ENCODE results near the gene KIF16B.

The KIF16B gene

DNA sequence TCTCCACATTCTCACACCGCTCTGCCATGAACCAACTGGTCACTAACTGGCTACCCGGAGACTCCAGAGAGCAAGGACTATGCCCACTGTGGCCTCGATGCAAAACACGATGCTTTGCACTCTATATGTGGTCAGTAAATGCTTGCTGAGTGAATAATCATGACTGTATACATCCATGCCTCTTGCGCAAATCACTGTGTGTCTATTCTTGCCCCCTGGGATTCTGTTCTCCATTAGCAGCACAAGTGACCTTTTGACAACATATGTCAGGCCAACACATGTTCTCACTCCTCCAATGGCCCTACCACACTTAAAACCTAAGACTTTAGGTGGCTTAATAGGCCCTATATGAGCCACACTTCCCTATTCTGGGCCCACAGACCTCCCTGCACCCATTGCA lies 16.9 kb downstream of the KIF16B start:
- TF ChIP-seq, protein P1, sequence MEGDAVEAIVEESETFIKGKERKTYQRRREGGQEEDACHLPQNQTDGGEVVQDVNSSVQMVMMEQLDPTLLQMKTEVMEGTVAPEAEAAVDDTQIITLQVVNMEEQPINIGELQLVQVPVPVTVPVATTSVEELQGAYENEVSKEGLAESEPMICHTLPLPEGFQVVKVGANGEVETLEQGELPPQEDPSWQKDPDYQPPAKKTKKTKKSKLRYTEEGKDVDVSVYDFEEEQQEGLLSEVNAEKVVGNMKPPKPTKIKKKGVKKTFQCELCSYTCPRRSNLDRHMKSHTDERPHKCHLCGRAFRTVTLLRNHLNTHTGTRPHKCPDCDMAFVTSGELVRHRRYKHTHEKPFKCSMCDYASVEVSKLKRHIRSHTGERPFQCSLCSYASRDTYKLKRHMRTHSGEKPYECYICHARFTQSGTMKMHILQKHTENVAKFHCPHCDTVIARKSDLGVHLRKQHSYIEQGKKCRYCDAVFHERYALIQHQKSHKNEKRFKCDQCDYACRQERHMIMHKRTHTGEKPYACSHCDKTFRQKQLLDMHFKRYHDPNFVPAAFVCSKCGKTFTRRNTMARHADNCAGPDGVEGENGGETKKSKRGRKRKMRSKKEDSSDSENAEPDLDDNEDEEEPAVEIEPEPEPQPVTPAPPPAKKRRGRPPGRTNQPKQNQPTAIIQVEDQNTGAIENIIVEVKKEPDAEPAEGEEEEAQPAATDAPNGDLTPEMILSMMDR (IDR thresholded peaks at IDR 0.05; ENCODE audit: control insufficient read depth, insufficient read depth, low read depth, low read length, missing control alignments), result no peak
- H3K4me3 ChIP-seq (ENCODE audit: control insufficient read depth, low read depth, low read length), result no peak overlapping the region
- DNase-seq (ENCODE audit: low read depth), result no peak

DNA sequence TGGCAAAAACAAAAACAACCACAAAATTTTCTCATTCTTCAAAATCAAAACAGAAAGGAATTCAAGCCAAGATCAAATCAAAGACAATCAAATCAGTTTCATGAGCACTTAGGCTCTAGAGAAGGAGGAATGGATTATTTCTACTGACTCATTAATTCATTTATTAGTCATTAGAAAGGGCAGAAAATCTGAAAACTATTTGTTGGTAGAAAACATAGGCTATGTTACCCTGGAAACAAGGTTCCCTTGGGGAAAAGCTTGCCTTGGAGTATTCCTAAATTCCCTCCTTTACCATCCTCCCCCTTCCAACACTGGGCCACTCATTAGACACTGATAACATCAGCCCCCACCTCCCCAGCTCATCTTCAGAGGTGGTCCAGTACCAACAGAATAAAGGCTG lies 17.5 kb downstream of the KIF16B start:
- no peak for DNase-seq (ENCODE audit: low read depth)
- TF ChIP-seq, protein P1 (IDR thresholded peaks at IDR 0.05; ENCODE audit: control insufficient read depth, insufficient read depth, low read depth, low read length, missing control alignments), result no peak
- no peak overlapping the region for H3K4me3 ChIP-seq (ENCODE audit: control insufficient read depth, low read depth, low read length)

DNA sequence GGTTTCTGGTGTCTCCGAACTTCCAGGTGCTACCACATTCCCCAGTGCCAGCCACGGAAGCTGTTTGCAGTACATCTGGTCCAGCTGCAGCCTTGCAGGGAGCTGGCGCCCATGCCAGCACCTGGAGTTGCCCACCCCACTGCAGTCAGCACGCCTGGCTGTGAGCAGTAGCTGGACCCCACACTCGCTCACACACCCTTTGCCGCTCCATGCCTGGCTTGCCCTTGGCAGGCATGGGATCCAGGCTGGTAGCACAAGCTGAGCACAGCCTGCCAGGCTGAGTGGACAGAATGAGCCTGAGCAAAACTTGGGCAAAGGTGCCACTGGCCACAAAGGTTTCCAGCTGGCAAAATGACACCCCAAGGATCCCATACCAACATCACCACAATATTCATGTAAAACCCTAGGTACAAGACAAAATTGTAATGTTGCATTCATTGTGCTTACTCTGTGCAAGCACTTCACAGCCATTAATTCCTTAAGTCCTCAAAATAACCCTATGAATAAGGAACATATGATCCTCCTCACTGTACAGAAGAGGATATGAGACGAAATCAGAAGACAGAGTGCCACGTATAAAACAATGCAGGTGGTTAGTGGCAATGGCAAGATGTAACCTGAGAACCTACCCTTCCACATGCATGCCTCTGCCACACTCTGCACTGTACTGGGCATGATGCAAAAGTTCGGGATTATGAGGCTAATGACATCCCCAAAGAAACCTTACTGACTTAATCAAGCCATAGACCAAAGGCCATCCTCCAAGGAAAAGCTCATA lies 18.3 kb downstream of the KIF16B start:
- TF ChIP-seq, protein P1 (IDR thresholded peaks at IDR 0.05; ENCODE audit: control insufficient read depth, insufficient read depth, low read depth, low read length, missing control alignments), result no peak
- H3K4me3 ChIP-seq (ENCODE audit: control insufficient read depth, low read depth, low read length), result no peak overlapping the region
- DNase-seq (ENCODE audit: low read depth), result no peak

DNA sequence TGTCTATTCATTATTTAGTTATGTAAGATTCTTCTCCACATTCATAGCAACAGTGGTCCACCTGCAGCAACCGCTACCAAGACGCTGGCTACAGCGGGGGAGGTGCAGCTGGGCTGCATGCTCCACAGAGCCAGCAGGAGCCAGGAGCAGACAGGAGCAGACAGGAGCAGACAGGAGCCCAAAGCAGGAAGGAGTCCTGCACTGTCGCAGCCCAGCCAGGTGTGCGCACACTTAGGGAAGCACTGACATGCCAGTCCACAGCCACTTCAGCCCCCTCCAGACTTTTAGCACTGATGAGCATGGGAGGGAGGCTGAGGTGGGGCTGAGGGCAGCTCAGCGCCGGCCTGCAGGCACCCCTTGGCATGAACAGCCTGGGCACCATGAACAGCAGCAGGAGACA lies 19.6 kb downstream of the KIF16B start:
- no peak for DNase-seq (ENCODE audit: low read depth)
- TF ChIP-seq, protein P1 (IDR thresholded peaks at IDR 0.05; ENCODE audit: control insufficient read depth, insufficient read depth, low read depth, low read length, missing control alignments), result no peak
- H3K4me3 ChIP-seq (ENCODE audit: control insufficient read depth, low read depth, low read length), result no peak overlapping the region

DNA sequence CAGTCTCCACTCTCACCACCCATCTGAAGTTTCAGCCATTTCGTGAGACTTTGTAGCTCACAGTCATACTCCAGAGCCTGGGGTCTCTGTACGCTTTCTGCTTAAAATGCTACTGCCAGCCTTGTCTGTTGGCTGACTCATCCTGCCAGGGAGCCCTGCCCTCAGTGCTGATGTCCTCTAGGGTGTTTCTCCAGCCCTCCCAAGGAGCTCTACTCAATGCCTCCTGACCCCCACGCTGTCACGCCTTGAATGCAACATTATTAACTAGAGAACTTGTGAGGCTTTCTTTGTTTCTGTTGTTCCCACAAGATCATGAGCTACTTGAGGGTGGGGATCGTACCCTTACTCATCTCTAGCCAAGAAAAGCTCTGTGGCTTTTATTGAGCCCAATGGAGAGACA lies 20.1 kb downstream of the KIF16B start:
- no peak overlapping the region for H3K4me3 ChIP-seq (ENCODE audit: control insufficient read depth, low read depth, low read length)
- TF ChIP-seq, protein P1 (IDR thresholded peaks at IDR 0.05; ENCODE audit: control insufficient read depth, insufficient read depth, low read depth, low read length, missing control alignments), result no peak
- no peak for DNase-seq (ENCODE audit: low read depth)

DNA sequence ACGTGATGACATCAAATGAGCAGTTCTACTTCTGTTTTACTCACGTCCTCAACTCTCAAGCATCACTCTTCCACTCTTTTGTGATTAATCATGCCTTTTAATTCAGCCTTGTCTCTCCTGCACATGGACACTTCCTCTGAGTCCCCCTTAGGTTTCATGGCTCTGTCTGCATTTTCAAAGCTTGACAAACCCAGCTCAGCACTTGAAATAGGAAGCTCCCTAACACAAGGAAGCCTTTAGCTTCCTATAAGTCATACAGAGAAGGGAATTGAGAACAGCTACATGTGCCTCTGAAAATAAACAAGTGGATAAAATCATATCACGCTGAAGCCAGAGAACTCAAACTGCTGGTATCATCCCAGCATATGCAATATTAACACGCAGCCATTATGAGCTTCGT lies 21.2 kb downstream of the KIF16B start:
- H3K4me3 ChIP-seq (ENCODE audit: control insufficient read depth, low read depth, low read length), result no peak overlapping the region
- TF ChIP-seq, protein P1 (IDR thresholded peaks at IDR 0.05; ENCODE audit: control insufficient read depth, insufficient read depth, low read depth, low read length, missing control alignments), result no peak
- DNase-seq (ENCODE audit: low read depth), result no peak

Data from AG09309 (cell line).